Epithelial cell of prostate (primary cell): Measurements from ENCODE around the gene FKBP2.

Experiments
- DNase-seq: peaks from one replicate; pipeline ENCODE4 v3.0.0-alpha.2; 2011; ENCODE audit warnings: low read depth, low spot score
- H3K27ac ChIP-seq: fragments of 450-650 bp; 2 replicates; pipeline ENCODE4 v1.5.1; 2017; ENCODE audit warnings: mild to moderate bottlenecking

Gene FKBP2

GRCh38 chr11:64246871-64247728 lies 6.2 kb downstream of the FKBP2 start, which contains the start of gene PPP1R14B:
Gene PPP1R14B, minus strand, starts transcription at chr11:64246943. Its CDS starts 270 bp downstream, at chr11:64246673.
- DNase-seq = no peak
- peak within 1 kb of the TSS; percentile 99 for H3K27ac ChIP-seq

- H3K27ac ChIP-seq = peak overlapping the region; percentile 99
- DNase-seq = no peak
Observed at GRCh38 chr11:64247729-64248531, 7.0 kb downstream of the FKBP2 start.

- H3K27ac ChIP-seq = no peak overlapping the region
Observed at GRCh38 chr11:64248578-64248977, 7.7 kb downstream of the FKBP2 start.

GRCh38 chr11:64249038-64249437 lies 8.1 kb downstream of the FKBP2 start:
- no peak overlapping the region for H3K27ac ChIP-seq
- no peak for DNase-seq

More at GRCh38 chr11:64248578-64248977, 7.7 kb downstream of the FKBP2 start:
- DNase-seq = no peak

GRCh38 chr11:64249563-64250414 lies 8.9 kb downstream of the FKBP2 start:
- no peak overlapping the region for H3K27ac ChIP-seq
- no peak for DNase-seq

- DNase-seq = no peak
- no peak overlapping the region for H3K27ac ChIP-seq
Observed at GRCh38 chr11:64250415-64251015, 9.6 kb downstream of the FKBP2 start.

- H3K27ac ChIP-seq = peak within 1 kb of the TSS; percentile 71
- no peak for DNase-seq
Observed at GRCh38 chr11:64251016-64251752, 10.3 kb downstream of the FKBP2 start, which contains the start of gene PLCB3. Gene PLCB3, plus strand, starts transcription at chr11:64251530. Its CDS starts 120 bp downstream, at chr11:64251650.

- H3K27ac ChIP-seq = peak overlapping the region; percentile 71
- no peak for DNase-seq
Observed at GRCh38 chr11:64251753-64252002, 10.8 kb downstream of the FKBP2 start.

- H3K27ac ChIP-seq = peak overlapping the region; percentile 71
- DNase-seq = no peak
Observed at GRCh38 chr11:64252003-64252872, 11.3 kb downstream of the FKBP2 start.

- no peak overlapping the region for H3K27ac ChIP-seq
- no peak for DNase-seq
Observed at GRCh38 chr11:64253043-64253442, 12.1 kb downstream of the FKBP2 start.

GRCh38 chr11:64253481-64253880 lies 12.6 kb downstream of the FKBP2 start:
- no peak overlapping the region for H3K27ac ChIP-seq
- DNase-seq = no peak

GRCh38 chr11:64254326-64254725 lies 13.4 kb downstream of the FKBP2 start:
- DNase-seq = no peak
- H3K27ac ChIP-seq = no peak overlapping the region

GRCh38 chr11:64255135-64256128 lies 14.5 kb downstream of the FKBP2 start:
- no peak for DNase-seq

GRCh38 chr11:64256300-64256699 lies 15.4 kb downstream of the FKBP2 start:
- no peak overlapping the region for H3K27ac ChIP-seq

More at GRCh38 chr11:64255135-64256128, 14.5 kb downstream of the FKBP2 start:
- no peak overlapping the region for H3K27ac ChIP-seq

GRCh38 chr11:64258356-64258755 lies 17.5 kb downstream of the FKBP2 start:
- DNase-seq = no peak
- H3K27ac ChIP-seq = no peak overlapping the region

More at GRCh38 chr11:64256300-64256699, 15.4 kb downstream of the FKBP2 start:
- no peak for DNase-seq

- DNase-seq = no peak
- no peak overlapping the region for H3K27ac ChIP-seq
Observed at GRCh38 chr11:64258946-64259532, 18.1 kb downstream of the FKBP2 start.
